Endothelial cell of umbilical vein (primary cell): Measurements from ENCODE around the gene SLC35E2B. TPM values are rescaled to one million over a fixed set of nuclear protein-coding genes. Genes with fewer than 3 reads are reported as not detected.
"Not testable (repeated sequence)": the region's sequence is repeated elsewhere in the genome, so short reads cannot be mapped to it uniquely, and the experiment has no call there.

Source experiments
- BruUV-seq: library from RNA; stranded (reverse); fragments of 400-500 nt; replicated peaks from 2 replicates; lab custom pipeline; 2021; lab: Mats Ljungman, UMichigan
- CTCF ChIA-PET: fragments of 300-600, 350-600 bp; sonication (Branson Sonifier 250); formaldehyde crosslinking; loops from one replicate; lab custom pipeline; 2021; ENCODE audit warnings: antibody characterized with exemption, inconsistent platforms; lab: Charles Lee
- POLR2A ChIA-PET: fragments of 300-600, 350-600 bp; sonication (Branson Sonifier 250); formaldehyde crosslinking; loops from one replicate; lab custom pipeline; 2021; ENCODE audit warnings: antibody characterized with exemption, inconsistent platforms; lab: Charles Lee
- DNase-seq: peaks from one replicate; pipeline ENCODE4 v3.0.0-alpha.2; 2011; ENCODE audit warnings: low read depth, low spot score
- FAIRE-seq: peaks from 2 replicates; lab custom pipeline; 2011; peaks lifted over from hg19 to GRCh38; lab: Jason Lieb, UNC
- H2AFZ ChIP-seq: 2 replicates; pipeline ENCODE4 v1.6.0; 2012; ENCODE audit warnings: low read depth, low read length, control low read depth, inconsistent platforms
- H3K27ac ChIP-seq: 2 replicates; pipeline ENCODE4 v1.5.1; 2011; ENCODE audit warnings: low read depth, mild to moderate bottlenecking, control low read depth, low read length, moderate library complexity; ENCODE audit not compliant: insufficient read depth
- H3K27me3 ChIP-seq, 2 experiments: 2 replicates each; pipeline versions ENCODE4 v1.6.0 to v1.6.1; 2011; ENCODE audit warnings: low read length in 2 of 2, mixed read lengths in 1 of 2; ENCODE audit not compliant: control insufficient read depth in 2 of 2, insufficient read depth in 2 of 2
- H3K36me3 ChIP-seq, 2 experiments: 2 replicates in 1 of 2; 3 replicates in 1 of 2; pipeline ENCODE4 v1.5.1; 2011; ENCODE audit warnings: low read length in 2 of 2, mild to moderate bottlenecking in 1 of 2, moderate library complexity in 1 of 2; ENCODE audit not compliant: control insufficient read depth in 2 of 2, insufficient read depth in 2 of 2; ENCODE audit errors: extremely low read depth in 1 of 2
- H3K4me1 ChIP-seq: 3 replicates; pipeline ENCODE4 v1.5.1; 2011; ENCODE audit warnings: mild to moderate bottlenecking, low read length; ENCODE audit not compliant: control insufficient read depth, insufficient read depth; ENCODE audit errors: extremely low read depth
- H3K4me2 ChIP-seq: 2 replicates; pipeline ENCODE4 v1.6.1; 2011; ENCODE audit warnings: low read length, control low read depth, mixed read lengths; ENCODE audit not compliant: insufficient read depth
- H3K4me3 ChIP-seq, 3 experiments: fragments of 200-600 bp in 1 of 3; sonication (generic), shearing (Covaris generic) in 1 of 3; replicated peaks in 1 of 3; 2 replicates each; pipeline ENCODE4 v1.5.1; 2011 to 2016; ENCODE audit warnings: control low read depth in 3 of 3, low read length in 3 of 3, mild to moderate bottlenecking in 2 of 3, inconsistent platforms in 1 of 3, low read depth in 1 of 3, moderate library complexity in 1 of 3; ENCODE audit not compliant: insufficient read depth in 1 of 3
- H3K79me2 ChIP-seq: 2 replicates; pipeline ENCODE4 v1.6.0; 2012; ENCODE audit warnings: low read length, inconsistent platforms; ENCODE audit not compliant: control insufficient read depth, insufficient read depth
- H3K9ac ChIP-seq: replicated peaks from 2 replicates; pipeline ENCODE3; 2011; ENCODE audit warnings: low read length, control low read depth; ENCODE audit not compliant: insufficient read depth; ENCODE audit errors: extremely low read depth
- H3K9me1 ChIP-seq: replicated peaks from 3 replicates; pipeline ENCODE4 v1.6.0; 2011; ENCODE audit warnings: mild to moderate bottlenecking, low read length; ENCODE audit not compliant: control insufficient read depth, insufficient read depth; ENCODE audit errors: extremely low read depth
- H3K9me3 ChIP-seq: replicated peaks from 2 replicates; pipeline ENCODE4 v1.5.1; 2012; ENCODE audit warnings: low read length, inconsistent platforms; ENCODE audit not compliant: control insufficient read depth, insufficient read depth
- H4K20me1 ChIP-seq: replicated peaks from 2 replicates; pipeline ENCODE3; 2011; ENCODE audit warnings: mild to moderate bottlenecking, low read length; ENCODE audit not compliant: control insufficient read depth, insufficient read depth; ENCODE audit errors: extremely low read depth
- POLR2AphosphoS5 ChIP-seq: IDR thresholded peaks from 2 replicates; pipeline ENCODE4 v1.6.1; 2012; ENCODE audit warnings: low read depth, mild to moderate bottlenecking, control low read depth, low read length, moderate library complexity; ENCODE audit not compliant: insufficient read depth
- dilution Hi-C: fragments of 300-500 bp; cut with MboI; formaldehyde crosslinking; loops from one replicate; pipeline ENCODE4 v1.15.0; 2019; ENCODE audit warnings: low sequenced_read_pairs; ENCODE audit not compliant: extremely low pct_ligation_motif_present
- intact Hi-C: fragments of 100-400 bp; cut with micrococcal nuclease; formaldehyde crosslinking; loops from one replicate; pipeline ENCODE4 v1.10.0; 2022
- polyA plus RNA-seq, 4 experiments: library from polyadenylated mRNA; depleted of rRNA in 3 of 4; stranded (reverse) in 3 of 4; unstranded in 1 of 4; fragments of >200 nt; gene quantifications; 2 replicates each; pipeline versions ENCODE4 v1.2.1 to v1.2.3, GENCODE V29; 2011 to 2012; ENCODE audit warnings: missing spikeins in 1 of 4
- total RNA-seq: library from RNA; stranded (reverse); gene quantifications from 2 replicates; pipeline ENCODE4 v1.2.3, GENCODE V29; 2021

Gene SLC35E2B
- total and polyA plus RNA-seq, 2 donors (not counting 3 experiments of a cell fraction or from before 2014, with no cell fraction given) = 28.0 to 51.2 TPM

GRCh38 chr1:1696431-1697357 is 4.1 kb upstream of the SLC35E2B start:
- CTCF ChIA-PET = not testable (repeated sequence)

GRCh38 chr1:1692324-1692713 is 276 bp downstream of the SLC35E2B start:
- H4K20me1 ChIP-seq, H3K36me3 ChIP-seq, H3K27me3 ChIP-seq, H3K9ac ChIP-seq, POLR2A ChIA-PET, H3K4me1 ChIP-seq, CTCF ChIA-PET, FAIRE-seq, dilution Hi-C loops, H2AFZ ChIP-seq, H3K9me3 ChIP-seq, H3K4me2 ChIP-seq, H3K9me1 ChIP-seq: not testable (repeated sequence)
- peak; percentile 32 for DNase-seq
- peak; percentile 24 for TF ChIP-seq POLR2AphosphoS5
- Histone ChIP-seq H3K4me3 (peak overlapping the region in 1 of 3 experiments; percentile 58), H3K79me2 (peaks cover 13% of the 10 kb centered on the region), H3K27ac (peak overlapping the region; percentile 75)
- BruUV-seq = TSS peak; percentile 74
- intact Hi-C loops = loop anchor here (10.0 kb wide), 1 partner anchor 52 kb away; no protein-coding TSS in a partner anchor

More at GRCh38 chr1:1696431-1697357, 4.1 kb upstream of the SLC35E2B start:
- H3K4me2 ChIP-seq, H3K27me3 ChIP-seq, H3K9me3 ChIP-seq, H2AFZ ChIP-seq, DNase-seq, H3K4me3 ChIP-seq, H3K79me2 ChIP-seq, H3K9me1 ChIP-seq, H4K20me1 ChIP-seq, H3K36me3 ChIP-seq, H3K27ac ChIP-seq, BruUV-seq, dilution Hi-C loops, H3K9ac ChIP-seq, FAIRE-seq, H3K4me1 ChIP-seq, POLR2A ChIA-PET: not testable (repeated sequence)
- intact Hi-C loops = loop anchor here (10.0 kb wide), 1 partner anchor 48 kb away; no protein-coding TSS in a partner anchor

- H3K9me3 ChIP-seq, CTCF ChIA-PET, H2AFZ ChIP-seq, H3K9ac ChIP-seq, H4K20me1 ChIP-seq, H3K4me1 ChIP-seq, H3K27ac ChIP-seq, POLR2A ChIA-PET, H3K4me2 ChIP-seq, DNase-seq, BruUV-seq, H3K27me3 ChIP-seq, H3K9me1 ChIP-seq, dilution Hi-C loops, H3K36me3 ChIP-seq: not testable (repeated sequence)
- Histone ChIP-seq H3K4me3 (peak overlapping the region in 1 of 3 experiments; percentile 16), H3K79me2 (peaks cover 16% of the 10 kb centered on the region)
- peak; percentile 35 for FAIRE-seq
- intact Hi-C loops = loop anchor here (10.0 kb wide), 1 partner anchor 53 kb away; no protein-coding TSS in a partner anchor
These were observed 1.2 kb downstream of the SLC35E2B start for GRCh38 chr1:1691443-1691842.

GRCh38 chr1:1689526-1689925 is 3.1 kb downstream of the SLC35E2B start:
- dilution Hi-C loops, H3K36me3 ChIP-seq, POLR2A ChIA-PET, BruUV-seq, CTCF ChIA-PET, H2AFZ ChIP-seq, intact Hi-C loops, H3K27ac ChIP-seq, H3K4me3 ChIP-seq, DNase-seq, H3K9me1 ChIP-seq, H3K4me2 ChIP-seq, H3K27me3 ChIP-seq, FAIRE-seq, H3K4me1 ChIP-seq, H3K9me3 ChIP-seq, H4K20me1 ChIP-seq, H3K9ac ChIP-seq: not testable (repeated sequence)
- H3K79me2 ChIP-seq = peaks cover 24% of the 10 kb centered on the region
